NCI-H226 (cell line): Measurements from ENCODE around the gene CRCP.
"Not testable (repeated sequence)": the region's sequence is repeated elsewhere in the genome, so short reads cannot be mapped to it uniquely, and the experiment has no call there.

Source experiments
- DNase-seq: peaks from one replicate; pipeline ENCODE4 v3.0.0-alpha.2; 2015

CRCP gene

GRCh38 chr7:66162622-66163021 lies 48.0 kb downstream of the CRCP start:
- no peak for DNase-seq

DNA sequence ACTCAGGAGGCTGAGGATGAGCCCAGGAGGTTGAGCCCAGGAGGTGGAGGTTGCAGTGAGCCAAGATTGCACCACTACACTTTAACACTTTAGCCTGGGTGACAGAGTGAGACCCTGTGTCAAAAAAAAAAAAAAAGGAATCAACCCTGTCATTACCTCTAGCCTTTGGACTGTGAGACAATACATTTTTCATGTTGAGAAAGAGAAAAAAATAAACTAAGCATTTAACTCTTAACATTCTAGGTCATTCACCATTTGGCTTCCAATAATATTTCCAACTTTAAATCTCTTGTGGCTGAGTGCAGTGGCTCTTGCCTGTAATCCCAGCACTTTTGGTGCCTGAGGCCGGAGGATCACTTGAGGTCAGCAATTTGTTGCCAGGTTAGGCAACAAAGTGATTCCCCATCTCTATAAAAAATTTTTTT lies 48.6 kb downstream of the CRCP start:
- no peak for DNase-seq

DNA sequence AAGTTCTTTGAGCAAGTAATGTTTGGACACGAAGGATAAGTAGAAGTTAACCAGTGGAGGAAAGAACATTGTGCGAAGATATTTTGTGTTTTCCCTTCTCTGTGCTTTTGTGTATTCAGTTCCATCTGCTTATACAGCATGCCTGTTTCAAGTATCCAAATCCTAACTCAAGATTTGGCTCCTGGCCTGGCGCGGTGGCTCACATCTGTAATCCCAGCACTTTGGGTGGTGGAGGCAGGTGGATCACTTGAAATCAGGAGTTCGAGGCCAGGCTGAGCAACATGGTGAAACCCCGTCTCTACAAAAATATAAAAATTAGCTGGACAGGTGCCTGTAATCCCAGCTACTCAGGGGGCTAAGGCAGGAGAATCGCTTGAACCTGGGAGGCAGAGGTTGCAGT lies 49.7 kb downstream of the CRCP start:
- DNase-seq = no peak

GRCh38 chr7:66167773-66168387 lies 53.2 kb downstream of the CRCP start:
- peak; percentile 86 for DNase-seq

GRCh38 chr7:66169616-66170015 lies 55.0 kb downstream of the CRCP start:
- peak; percentile 40 for DNase-seq

- no peak for DNase-seq
These were observed 55.9 kb downstream of the CRCP start for GRCh38 chr7:66170309-66171231.

GRCh38 chr7:66172536-66173401 lies 58.1 kb downstream of the CRCP start:
- not testable (repeated sequence) for DNase-seq

DNA sequence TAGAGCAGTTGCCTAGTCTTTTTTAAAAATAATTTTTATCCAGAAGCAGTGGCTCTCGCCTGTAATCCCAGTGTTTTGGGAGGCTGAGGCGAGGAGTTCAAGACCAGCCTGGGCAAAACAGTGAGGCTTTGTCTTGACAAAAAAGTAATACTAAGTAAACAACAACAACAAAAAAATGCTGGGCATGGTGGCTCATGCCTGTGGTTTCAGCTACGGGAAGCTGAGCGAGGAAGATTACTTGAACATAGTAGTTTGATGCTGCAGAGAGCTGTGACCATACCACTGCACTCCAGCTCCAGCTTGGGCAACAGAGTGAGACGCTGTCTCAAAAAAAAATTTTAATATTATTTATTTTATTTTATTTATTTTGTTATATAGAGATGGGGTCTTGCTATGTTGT lies 59.2 kb downstream of the CRCP start:
- DNase-seq = no peak

- not testable (repeated sequence) for DNase-seq
These were observed 60.4 kb downstream of the CRCP start for GRCh38 chr7:66175006-66175405.

GRCh38 chr7:66176914-66177313 lies 62.3 kb downstream of the CRCP start:
- no peak for DNase-seq

- DNase-seq = no peak
These were observed 63.6 kb downstream of the CRCP start for GRCh38 chr7:66178258-66178657.

DNA sequence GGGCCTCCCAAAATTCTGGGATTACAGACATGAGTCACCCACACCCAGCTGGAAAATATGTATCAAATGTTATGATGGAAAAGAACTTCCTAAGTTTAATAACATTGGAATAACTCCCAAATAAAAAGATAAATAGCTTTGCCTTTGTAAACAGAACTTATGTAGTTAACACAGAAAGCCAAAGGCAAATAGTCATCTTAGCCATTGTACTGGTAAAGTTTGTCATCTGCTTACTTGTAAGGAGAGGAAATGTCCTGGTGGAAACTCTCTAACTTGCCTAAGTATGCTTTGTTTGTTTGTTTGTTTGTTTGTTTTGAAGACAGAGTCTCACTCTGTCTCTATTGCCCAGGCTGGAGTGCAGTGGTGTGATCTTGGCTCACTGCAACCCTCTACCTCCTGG lies 66.7 kb downstream of the CRCP start:
- DNase-seq = no peak

- no peak for DNase-seq
These were observed 67.2 kb downstream of the CRCP start for GRCh38 chr7:66181845-66182244.

DNA sequence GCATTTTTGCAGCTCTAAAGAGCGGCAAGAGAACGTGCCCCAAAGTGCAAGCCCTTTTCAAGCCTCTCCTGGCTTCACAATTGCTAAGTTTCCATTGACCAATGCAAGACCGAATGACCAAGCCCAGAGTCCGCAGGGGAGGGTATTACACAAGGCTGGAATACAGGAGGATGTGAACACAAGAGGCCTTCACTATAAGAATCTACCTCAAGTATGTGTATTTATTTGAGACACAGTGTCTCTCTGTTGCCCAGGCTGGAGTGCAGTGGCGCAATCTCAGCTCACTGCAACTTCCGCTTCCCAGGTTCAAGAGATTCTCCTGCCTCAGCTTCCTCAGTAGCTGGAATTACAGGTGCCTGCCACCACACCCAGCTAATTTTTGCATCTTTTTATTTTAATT lies 68.3 kb downstream of the CRCP start:
- peak; percentile 36 for DNase-seq

GRCh38 chr7:66183700-66184099 lies 69.1 kb downstream of the CRCP start:
- DNase-seq = peak; percentile 97

- DNase-seq = no peak
These were observed 71.1 kb downstream of the CRCP start for GRCh38 chr7:66185680-66186187.

- no peak for DNase-seq
These were observed 72.3 kb downstream of the CRCP start for GRCh38 chr7:66186991-66187390.

- DNase-seq = no peak
These were observed 73.3 kb downstream of the CRCP start for GRCh38 chr7:66187905-66188304.

DNA sequence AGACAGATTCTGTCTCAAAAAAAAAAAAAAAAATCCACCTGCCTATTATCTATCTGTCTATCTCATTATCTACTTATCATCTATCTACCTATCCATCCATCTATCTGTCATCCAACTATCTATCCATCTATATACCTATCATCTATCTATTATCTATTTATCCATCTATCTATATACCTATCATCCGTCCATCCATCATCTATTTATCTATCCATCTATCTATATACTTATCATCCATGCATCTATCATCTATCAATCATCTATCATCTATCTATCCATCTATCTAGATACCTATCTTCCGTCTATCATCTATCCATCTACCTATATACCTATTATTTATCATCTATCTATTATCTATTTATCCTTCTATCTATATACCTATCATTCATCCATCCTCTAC lies 74.0 kb downstream of the CRCP start:
- no peak for DNase-seq

DNA sequence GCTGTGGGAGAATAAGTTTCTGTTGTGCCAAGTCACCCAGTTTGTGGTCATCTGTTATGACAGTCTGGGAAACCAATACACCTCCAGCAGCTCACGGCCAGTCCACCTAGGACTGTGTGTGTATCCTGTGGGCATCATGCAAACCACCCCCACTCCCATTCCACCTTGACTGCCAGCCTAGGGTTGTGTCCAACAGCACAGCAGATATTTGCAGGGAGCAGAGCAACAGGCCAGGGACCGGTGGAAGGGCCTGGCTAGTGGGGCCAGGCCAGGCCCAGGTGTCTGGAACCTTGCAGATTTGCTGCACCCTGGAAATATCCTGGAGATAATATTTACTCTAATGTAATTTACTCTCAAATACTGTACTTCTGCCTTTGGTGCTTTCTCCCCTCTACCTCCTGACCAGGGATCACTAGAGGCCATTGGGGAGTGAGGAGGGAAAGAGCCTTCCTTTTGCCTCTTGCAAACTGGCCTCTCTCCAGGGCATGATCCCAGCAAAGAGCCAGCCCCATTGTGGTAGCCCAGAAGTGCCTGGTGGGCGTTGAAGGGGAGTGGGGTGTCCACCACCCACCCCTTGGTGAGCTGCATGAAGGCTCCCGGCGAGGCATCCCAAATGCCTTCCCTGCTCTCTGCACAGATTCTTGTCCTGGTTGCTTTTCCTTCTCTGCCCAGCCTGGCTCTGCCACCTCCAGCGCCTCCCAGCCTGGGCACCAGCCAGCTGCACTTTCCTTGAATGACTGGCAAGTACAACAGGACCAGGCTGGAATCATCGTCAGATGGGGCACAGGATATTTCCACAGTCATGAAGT lies 75.3 kb downstream of the CRCP start:
- no peak for DNase-seq

- no peak for DNase-seq
These were observed 75.8 kb downstream of the CRCP start for GRCh38 chr7:66190504-66190857.

DNA sequence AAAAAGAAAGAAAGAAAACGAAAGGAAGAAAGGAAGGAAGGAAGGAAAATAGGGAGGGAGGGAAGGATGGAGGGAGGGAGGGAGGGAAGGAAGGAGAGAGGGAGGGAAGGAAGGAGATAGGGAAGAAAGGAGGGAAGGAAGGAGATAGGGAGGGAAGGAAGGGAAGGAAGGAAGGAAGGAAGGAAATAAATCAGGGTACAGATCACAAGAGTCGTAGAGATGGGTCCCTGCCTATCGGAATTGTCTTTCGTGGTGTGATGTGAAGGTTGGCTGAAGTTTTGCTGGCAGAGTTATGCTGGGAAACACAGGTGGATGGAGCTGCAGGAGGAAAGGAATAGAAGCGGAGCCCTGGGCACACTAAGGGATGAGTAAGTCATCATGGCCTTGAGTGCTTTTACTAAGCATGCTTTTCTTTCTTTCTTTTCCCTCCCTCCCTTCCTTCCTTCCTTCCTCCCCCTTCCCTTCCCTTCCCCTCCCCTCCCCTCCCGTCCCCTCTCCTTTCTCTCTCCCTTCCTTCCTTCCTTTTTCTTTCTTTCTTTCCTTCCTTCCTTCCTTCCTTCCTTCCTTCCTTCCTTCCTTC lies 78.6 kb downstream of the CRCP start:
- no peak for DNase-seq
